ENCODE measurements around the gene ZNF493. TPM values are rescaled to one million over a fixed set of nuclear protein-coding genes. Genes with fewer than 3 reads are reported as not detected.

ZNF493 gene
- total RNA-seq, 1 donor from 2014 or later: 34.6 TPM

GRCh38 chr19:21383980-21384582, 12.9 kb upstream of the ZNF493 start:
- no peak for DNase-seq (ENCODE audit: extremely low spot score in 2 of 2)
- H3K9me3 ChIP-seq: peaks cover 50% of the 10 kb centered on the region
- no peak overlapping the region for H3K4me3 ChIP-seq
- TF ChIP-seq POLR2A (IDR thresholded peaks at IDR 0.05) (no peak), POLR2AphosphoS5 (IDR thresholded peaks at IDR 0.05; ENCODE audit: insufficient read depth in 1 of 2, low read depth in 1 of 2) (no peak)
- TF ChIP-seq, protein P1, sequence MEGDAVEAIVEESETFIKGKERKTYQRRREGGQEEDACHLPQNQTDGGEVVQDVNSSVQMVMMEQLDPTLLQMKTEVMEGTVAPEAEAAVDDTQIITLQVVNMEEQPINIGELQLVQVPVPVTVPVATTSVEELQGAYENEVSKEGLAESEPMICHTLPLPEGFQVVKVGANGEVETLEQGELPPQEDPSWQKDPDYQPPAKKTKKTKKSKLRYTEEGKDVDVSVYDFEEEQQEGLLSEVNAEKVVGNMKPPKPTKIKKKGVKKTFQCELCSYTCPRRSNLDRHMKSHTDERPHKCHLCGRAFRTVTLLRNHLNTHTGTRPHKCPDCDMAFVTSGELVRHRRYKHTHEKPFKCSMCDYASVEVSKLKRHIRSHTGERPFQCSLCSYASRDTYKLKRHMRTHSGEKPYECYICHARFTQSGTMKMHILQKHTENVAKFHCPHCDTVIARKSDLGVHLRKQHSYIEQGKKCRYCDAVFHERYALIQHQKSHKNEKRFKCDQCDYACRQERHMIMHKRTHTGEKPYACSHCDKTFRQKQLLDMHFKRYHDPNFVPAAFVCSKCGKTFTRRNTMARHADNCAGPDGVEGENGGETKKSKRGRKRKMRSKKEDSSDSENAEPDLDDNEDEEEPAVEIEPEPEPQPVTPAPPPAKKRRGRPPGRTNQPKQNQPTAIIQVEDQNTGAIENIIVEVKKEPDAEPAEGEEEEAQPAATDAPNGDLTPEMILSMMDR (IDR thresholded peaks at IDR 0.05): no peak
- intact Hi-C loops (cut with DNase I): no loop called here
- H3K27me3 ChIP-seq: no peaks in the 10 kb centered on the region
- peaks cover 0 to 37% of the 10 kb centered on the region in 2 donors for H3K36me3 ChIP-seq
- no peaks in the 10 kb centered on the region for H3K4me1 ChIP-seq
- no peak overlapping the region for H3K27ac ChIP-seq

GRCh38 chr19:21396121-21396520, 812 bp upstream of the ZNF493 start:
- no peak for DNase-seq (ENCODE audit: extremely low spot score in 2 of 2)
- Histone ChIP-seq H3K36me3 (peaks cover 0 to 9% of the 10 kb centered on the region in 2 donors), H3K9me3 (no peaks in the 10 kb centered on the region), H3K4me3 (no peak overlapping the region), H3K27me3 (no peaks in the 10 kb centered on the region), H3K27ac (peak overlapping the region; percentile 10), H3K4me1 (peaks cover 36% of the 10 kb centered on the region)
- intact Hi-C loops (cut with DNase I): no loop called here
- TF ChIP-seq POLR2A (IDR thresholded peaks at IDR 0.05) (no peak), POLR2AphosphoS5 (IDR thresholded peaks at IDR 0.05; ENCODE audit: insufficient read depth in 1 of 2, low read depth in 1 of 2) (no peak)
- TF ChIP-seq, protein P1 (IDR thresholded peaks at IDR 0.05): no peak

DNA sequence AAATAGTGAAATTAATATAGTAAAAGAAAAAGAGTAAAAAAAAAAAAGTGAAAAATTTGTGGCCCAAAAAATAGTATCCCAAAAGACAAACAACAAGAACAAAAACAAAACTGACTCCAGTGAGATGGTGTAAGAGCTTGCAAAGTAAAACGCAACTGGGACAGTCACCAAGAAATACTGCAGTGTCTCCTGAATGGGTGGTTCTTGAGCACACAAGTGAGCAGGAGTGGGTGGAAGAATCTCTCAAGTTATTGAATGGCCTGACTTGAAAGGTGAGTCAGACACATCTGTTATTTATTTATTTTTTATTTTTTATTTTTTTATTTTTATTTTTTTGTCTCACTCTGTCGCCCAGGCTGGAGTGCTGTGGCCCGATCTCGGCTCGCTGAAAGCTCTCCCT, 1.9 kb downstream of the ZNF493 start:
- H3K27me3 ChIP-seq: no peaks in the 10 kb centered on the region
- DNase-seq (ENCODE audit: extremely low spot score in 2 of 2): no peak
- no peaks in the 10 kb centered on the region for H3K9me3 ChIP-seq
- H3K36me3 ChIP-seq: peaks cover 0 to 12% of the 10 kb centered on the region in 2 donors
- H3K4me1 ChIP-seq: peaks cover 44% of the 10 kb centered on the region
- intact Hi-C loops (cut with DNase I): no loop called here
- no peak overlapping the region for H3K4me3 ChIP-seq
- no peak overlapping the region for H3K27ac ChIP-seq
- TF ChIP-seq POLR2A (IDR thresholded peaks at IDR 0.05): no peak
- TF ChIP-seq POLR2AphosphoS5 (IDR thresholded peaks at IDR 0.05; ENCODE audit: insufficient read depth in 1 of 2, low read depth in 1 of 2): no peak
- TF ChIP-seq, protein P1 (IDR thresholded peaks at IDR 0.05): no peak

GRCh38 chr19:21402303-21402985, 5.5 kb downstream of the ZNF493 start:
- H3K4me3 ChIP-seq: no peak overlapping the region
- no peaks in the 10 kb centered on the region for H3K9me3 ChIP-seq
- DNase-seq (ENCODE audit: extremely low spot score in 2 of 2): no peak
- H3K4me1 ChIP-seq: peaks cover 38% of the 10 kb centered on the region
- H3K27ac ChIP-seq: no peak overlapping the region
- peaks cover 0 to 29% of the 10 kb centered on the region in 2 donors for H3K36me3 ChIP-seq
- H3K27me3 ChIP-seq: no peaks in the 10 kb centered on the region
- intact Hi-C loops (cut with DNase I): no loop called here
- TF ChIP-seq POLR2AphosphoS5 (IDR thresholded peaks at IDR 0.05; ENCODE audit: insufficient read depth in 1 of 2, low read depth in 1 of 2) (no peak), POLR2A (IDR thresholded peaks at IDR 0.05) (no peak)
- TF ChIP-seq, protein P1 (IDR thresholded peaks at IDR 0.05): no peak

DNA sequence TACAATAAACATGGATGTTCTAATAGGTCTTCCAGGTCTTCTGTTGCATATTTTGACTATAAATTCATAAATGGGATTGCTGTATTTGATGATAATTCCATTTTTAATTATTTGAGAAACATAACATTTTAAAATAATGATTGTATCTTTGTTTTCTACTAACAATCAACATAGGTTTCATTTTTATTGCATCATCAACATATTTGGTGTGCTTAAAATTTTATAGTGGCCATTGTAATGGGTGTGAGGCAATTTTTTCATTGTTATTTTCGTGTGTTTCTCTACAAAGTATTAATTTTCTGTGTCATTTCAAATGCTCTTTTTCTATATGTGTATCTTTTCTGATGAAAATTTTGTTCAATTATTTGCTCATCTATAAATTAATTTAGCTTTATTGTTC, 13.2 kb downstream of the ZNF493 start:
- H3K36me3 ChIP-seq: peaks cover 4 to 82% of the 10 kb centered on the region in 2 donors
- H3K27me3 ChIP-seq: no peaks in the 10 kb centered on the region
- H3K27ac ChIP-seq: no peak overlapping the region
- TF ChIP-seq, protein P1 (IDR thresholded peaks at IDR 0.05): no peak
- no peak for TF ChIP-seq POLR2AphosphoS5 (IDR thresholded peaks at IDR 0.05; ENCODE audit: insufficient read depth in 1 of 2, low read depth in 1 of 2)
- no peak for TF ChIP-seq POLR2A (IDR thresholded peaks at IDR 0.05)
- no peaks in the 10 kb centered on the region for H3K9me3 ChIP-seq
- intact Hi-C loops (cut with DNase I): no loop called here
- DNase-seq (ENCODE audit: extremely low spot score in 2 of 2): no peak
- H3K4me1 ChIP-seq: no peaks in the 10 kb centered on the region
- no peak overlapping the region for H3K4me3 ChIP-seq

All from vagina (tissue), 2 donors.